H4 (cell line): ENCODE results near the gene TARP.
"Not testable (repeated sequence)": the region's sequence is repeated elsewhere in the genome, so short reads cannot be mapped to it uniquely, and the experiment has no call there.

Source experiments
- DNase-seq: peaks from one replicate; pipeline ENCODE4 v3.0.0-alpha.2; 2015; ENCODE audit warnings: low spot score

The TARP gene

GRCh38 chr7:38299275-38299931, 26.0 kb upstream of the TARP start:
- DNase-seq: no peak

GRCh38 chr7:38296059-38296857, 22.8 kb upstream of the TARP start:
- DNase-seq: no peak

- no peak for DNase-seq
Observed at GRCh38 chr7:38294926-38295325, 21.5 kb upstream of the TARP start.

GRCh38 chr7:38292442-38292841, 19.0 kb upstream of the TARP start:
- no peak for DNase-seq

- no peak for DNase-seq
Observed at GRCh38 chr7:38291650-38292049, 18.2 kb upstream of the TARP start.

GRCh38 chr7:38291117-38291647, 17.7 kb upstream of the TARP start:
- no peak for DNase-seq

- DNase-seq: no peak
Observed at GRCh38 chr7:38284553-38284952, 11.1 kb upstream of the TARP start.

- DNase-seq: no peak
Observed at GRCh38 chr7:38283809-38284208, 10.4 kb upstream of the TARP start.

- no peak for DNase-seq
Observed at GRCh38 chr7:38283107-38283506, 9.7 kb upstream of the TARP start.

- no peak for DNase-seq
Observed at GRCh38 chr7:38282081-38282480, 8.6 kb upstream of the TARP start.

- DNase-seq: no peak
Observed at GRCh38 chr7:38281266-38281665, 7.8 kb upstream of the TARP start.

- no peak for DNase-seq
Observed at GRCh38 chr7:38280707-38281106, 7.3 kb upstream of the TARP start.

GRCh38 chr7:38280000-38280399, 6.6 kb upstream of the TARP start:
- DNase-seq: no peak

- DNase-seq: no peak
Observed at GRCh38 chr7:38276096-38276877, 2.9 kb upstream of the TARP start.

- DNase-seq: no peak
Observed at GRCh38 chr7:38274927-38275620, 1.6 kb upstream of the TARP start.

GRCh38 chr7:38274486-38274885, 1.1 kb upstream of the TARP start:
- DNase-seq: no peak

- not testable (repeated sequence) for DNase-seq
Observed at GRCh38 chr7:38270405-38270804, 3.0 kb downstream of the TARP start.

- DNase-seq: not testable (repeated sequence)
Observed at GRCh38 chr7:38269704-38270346, 3.6 kb downstream of the TARP start.

- not testable (repeated sequence) for DNase-seq
Observed at GRCh38 chr7:38265958-38266357, 7.5 kb downstream of the TARP start.

GRCh38 chr7:38264602-38265001, 8.8 kb downstream of the TARP start:
- not testable (repeated sequence) for DNase-seq

- not testable (repeated sequence) for DNase-seq
Observed at GRCh38 chr7:38263274-38263673, 10.2 kb downstream of the TARP start.
